Body of pancreas (tissue), 4 donors: ENCODE data around the gene COIL. TPM values are rescaled to one million over a fixed set of nuclear protein-coding genes. Genes with fewer than 3 reads are reported as not detected.

Experiments used
- ATAC-seq: fragments of 150-250 bp; one replicate; pipeline ENCODE4 v1.9.1; 2016
- DNase-seq, 4 donors: peaks; one replicate each; pipeline ENCODE4 v3.0.0-alpha.2; 2019
- H3K27ac ChIP-seq, 4 donors: fragments of 200-600 bp; sonication (generic); 1 replicate in 3 of 4; 2 replicates in 1 of 4; pipeline versions ENCODE4 v1.5.1 to v1.6.1; 2016 to 2019; ENCODE audit warnings: mild to moderate bottlenecking in 1 of 4, mixed read lengths in 1 of 4, moderate library complexity in 1 of 4
- H3K27me3 ChIP-seq, 2 donors: fragments of 200-600 bp; sonication (generic); one replicate each; pipeline ENCODE4 v1.6.0; 2016; ENCODE audit warnings: mild to moderate bottlenecking in 1 of 2
- H3K36me3 ChIP-seq, 2 donors: fragments of 200-600 bp; sonication (generic); replicated peaks in 1 of 2; 2 replicates each; pipeline ENCODE4 v1.5.1; 2016; ENCODE audit warnings: low read depth in 2 of 2; ENCODE audit not compliant: insufficient read depth in 1 of 2
- H3K4me1 ChIP-seq: fragments of 200-600 bp; sonication (generic); one replicate; pipeline ENCODE4 v1.6.0; 2016
- H3K4me3 ChIP-seq, 2 donors: fragments of 200-600 bp; sonication (generic); 1 replicate in 1 of 2; 2 replicates in 1 of 2; pipeline ENCODE4 v1.5.1; 2016 to 2019
- H3K9me3 ChIP-seq, 3 donors: fragments of 200-600 bp; sonication (generic); 1 replicate in 2 of 3; 2 replicates in 1 of 3; pipeline ENCODE4 v1.5.1; 2016
- CTCF ChIP-seq, 7 experiments: fragments of 450-650 bp in 4 of 7; fragments of 200-600 bp in 3 of 7; sonication (generic) in 3 of 7; IDR thresholded peaks; one replicate each; pipeline ENCODE4 v1.5.1; 2016 to 2019; ENCODE audit warnings: antibody characterized with exemption in 7 of 7
- POLR2A ChIP-seq, 3 donors: fragments of 450-650 bp; IDR thresholded peaks; one replicate each; pipeline ENCODE4 v1.6.1; 2016; ENCODE audit warnings: antibody characterized with exemption in 3 of 3, mild to moderate bottlenecking in 2 of 3
- WGBS, 2 donors: methylation state at CpG; one replicate each; pipeline ENCODE4 v1.1.5; 2017; 5-methylcytosine and 5-hydroxymethylcytosine counted together
- intact Hi-C: fragments of 100-400 bp; cut with DNase I; formaldehyde crosslinking; loops from one replicate; pipeline ENCODE4 v1.15.1; 2023
- total RNA-seq, 2 donors: library from RNA; depleted of rRNA; stranded (reverse); fragments of >200 nt; gene quantifications; one replicate each; pipeline ENCODE4 v1.1.0, GENCODE V29; 2016

The COIL gene
- total RNA-seq, 2 donors from 2014 or later: 4.6 to 7.8 TPM

- DNase-seq (no peak), ATAC-seq (no peak)
- TF ChIP-seq CTCF (IDR thresholded peaks at IDR 0.05) (no peak), POLR2A (IDR thresholded peaks at IDR 0.05) (no peak)
- no peaks in the 10 kb centered on the region for H3K4me1 ChIP-seq
- intact Hi-C loops: no loop called here
- WGBS, 2 donors: 78 to 93% methylated on average over 1 of the region's 1 CpG
- no peak overlapping the region for H3K4me3 ChIP-seq
- no peaks in the 10 kb centered on the region for H3K9me3 ChIP-seq
- peaks cover 0 to 1% of the 10 kb centered on the region in 2 donors for H3K36me3 ChIP-seq
- H3K27me3 ChIP-seq: no peaks in the 10 kb centered on the region
- H3K27ac ChIP-seq: no peak overlapping the region
Measured at GRCh38 chr17:56995766-56996165, 34.9 kb upstream of the COIL start.

GRCh38 chr17:56994009-56994792, 33.4 kb upstream of the COIL start:
- no peak overlapping the region for H3K4me3 ChIP-seq
- ATAC-seq (no peak), DNase-seq (no peak)
- TF ChIP-seq CTCF (IDR thresholded peaks at IDR 0.05): no peak
- TF ChIP-seq POLR2A (IDR thresholded peaks at IDR 0.05): no peak
- H3K9me3 ChIP-seq: no peaks in the 10 kb centered on the region
- no peaks in the 10 kb centered on the region for H3K4me1 ChIP-seq
- H3K27ac ChIP-seq: no peak overlapping the region
- H3K36me3 ChIP-seq: peaks cover 0 to 1% of the 10 kb centered on the region in 2 donors
- H3K27me3 ChIP-seq: no peaks in the 10 kb centered on the region
- 88 to 94% methylated on average over 4 of the region's 4 CpGs for WGBS, 2 donors
- intact Hi-C loops: no loop called here

- Histone ChIP-seq H3K4me1 (peaks cover 8% of the 10 kb centered on the region), H3K4me3 (no peak overlapping the region), H3K9me3 (no peaks in the 10 kb centered on the region), H3K36me3 (peaks cover 0 to 1% of the 10 kb centered on the region in 2 donors), H3K27ac (no peak overlapping the region), H3K27me3 (no peaks in the 10 kb centered on the region)
- no peak for TF ChIP-seq POLR2A (IDR thresholded peaks at IDR 0.05)
- no peak for TF ChIP-seq CTCF (IDR thresholded peaks at IDR 0.05)
- DNase-seq: no peak
- intact Hi-C loops: no loop called here
- 89 to 100% methylated on average over 1 of the region's 1 CpG for WGBS, 2 donors
- no peak for ATAC-seq
Measured at GRCh38 chr17:56992364-56992763, 31.5 kb upstream of the COIL start.

- 83 to 85% methylated on average over 4 of the region's 4 CpGs for WGBS, 2 donors
- peaks cover 8% of the 10 kb centered on the region for H3K4me1 ChIP-seq
- ATAC-seq (no peak), DNase-seq (no peak)
- no peak overlapping the region for H3K4me3 ChIP-seq
- no peaks in the 10 kb centered on the region for H3K36me3 ChIP-seq
- H3K27me3 ChIP-seq: no peaks in the 10 kb centered on the region
- H3K9me3 ChIP-seq: no peaks in the 10 kb centered on the region
- intact Hi-C loops: no loop called here
- no peak overlapping the region for H3K27ac ChIP-seq
- TF ChIP-seq POLR2A (IDR thresholded peaks at IDR 0.05) (no peak), CTCF (IDR thresholded peaks at IDR 0.05) (no peak)
Measured at GRCh38 chr17:56988901-56989572, 28.2 kb upstream of the COIL start.
